GM12878 (cell line): ENCODE measurements around the gene CREBRF. TPM values are rescaled to one million over a fixed set of nuclear protein-coding genes. Genes with fewer than 3 reads are reported as not detected.
"Not testable (repeated sequence)": the region's sequence is repeated elsewhere in the genome, so short reads cannot be mapped to it uniquely, and the experiment has no call there.

ENCODE experiments used
- ATAC-seq: fragments of 200-7000 bp; cut with Tn5 transposase; 3 replicates; pipeline ENCODE4 v1.9.1; 2020; ENCODE audit warnings: mild to moderate bottlenecking, moderate library complexity
- BruUV-seq: library from RNA; stranded (reverse); fragments of 400-500 nt; replicated peaks from 2 replicates; lab custom pipeline; 2021; lab: Mats Ljungman, UMichigan
- CTCF ChIA-PET: fragments of 300-600 bp; sonication (Branson Sonifier 250); formaldehyde crosslinking; extraction: SDS; loops from one replicate; lab custom pipeline; 2021; ENCODE audit warnings: inconsistent platforms; lab: Yijun Ruan, JAX
- POLR2A ChIA-PET: fragments of 350-600 bp; formaldehyde crosslinking; extraction: SDS; loops from one replicate; lab custom pipeline; 2021; ENCODE audit warnings: inconsistent platforms; lab: Charles Lee
- RAD21 ChIA-PET: fragments of 300-600 bp; sonication (Branson Sonifier 250); formaldehyde crosslinking; loops from one replicate; lab custom pipeline; 2023; ENCODE audit warnings: antibody characterized with exemption; ENCODE audit not compliant: unreplicated experiment; lab: Charles Lee
- SMC1A ChIA-PET: fragments of 300-600 bp; sonication (Branson Sonifier 250); formaldehyde crosslinking; loops from one replicate; lab custom pipeline; 2023; ENCODE audit not compliant: unreplicated experiment, uncharacterized antibody; lab: Charles Lee
- DNase-seq: peaks from one replicate; pipeline ENCODE4 v3.0.0-alpha.2; 2011; ENCODE audit warnings: low read depth, low spot score
- FAIRE-seq: peaks from 3 replicates; lab custom pipeline; 2011; peaks lifted over from hg19 to GRCh38; lab: Jason Lieb, UNC
- H2AFZ ChIP-seq: 2 replicates; pipeline ENCODE4 v1.6.0; 2011; ENCODE audit warnings: low read depth, low read length, control low read depth; ENCODE audit not compliant: control insufficient read depth
- H3K27ac ChIP-seq: 2 replicates; pipeline ENCODE4 v1.5.1; 2011; ENCODE audit warnings: control low read depth; ENCODE audit not compliant: control insufficient read depth, insufficient read depth
- H3K27me3 ChIP-seq, 2 experiments: replicated peaks in 1 of 2; 2 replicates each; pipeline versions ENCODE4 v1.6.0 to v1.6.1; 2011; ENCODE audit warnings: low read length in 1 of 2; ENCODE audit not compliant: control insufficient read depth in 2 of 2, insufficient read depth in 2 of 2
- H3K36me3 ChIP-seq, 2 experiments: 2 replicates each; pipeline ENCODE4 v1.5.1; 2011; ENCODE audit warnings: low read length in 1 of 2; ENCODE audit not compliant: control insufficient read depth in 2 of 2, insufficient read depth in 2 of 2
- H3K4me1 ChIP-seq: 2 replicates; pipeline ENCODE4 v1.6.1; 2011; ENCODE audit warnings: mild to moderate bottlenecking, low read length, moderate library complexity, mixed read lengths; ENCODE audit not compliant: control insufficient read depth, insufficient read depth
- H3K4me2 ChIP-seq: 2 replicates; pipeline ENCODE4 v1.6.0; 2011; ENCODE audit warnings: control low read depth; ENCODE audit not compliant: control insufficient read depth, insufficient read depth
- H3K4me3 ChIP-seq: fragments of 200-600 bp; sonication (generic); 2 replicates; pipeline ENCODE4 v1.5.1; 2016
- H3K79me2 ChIP-seq: 2 replicates; pipeline ENCODE4 v1.6.0; 2011; ENCODE audit warnings: low read length; ENCODE audit not compliant: control insufficient read depth, insufficient read depth
- H3K9ac ChIP-seq: 2 replicates; pipeline ENCODE4 v1.8.0; 2011; ENCODE audit warnings: low read length, control low read depth, mixed read lengths; ENCODE audit not compliant: control insufficient read depth, insufficient read depth
- H3K9me3 ChIP-seq: replicated peaks from 3 replicates; pipeline ENCODE4 v1.5.1; 2011; ENCODE audit warnings: mild to moderate bottlenecking, low read length; ENCODE audit not compliant: control insufficient read depth, insufficient read depth
- H4K20me1 ChIP-seq: 2 replicates; pipeline ENCODE4 v1.6.0; 2011; ENCODE audit not compliant: control insufficient read depth, insufficient read depth
- BCL11A ChIP-seq: IDR thresholded peaks from 2 replicates; pipeline ENCODE4 v1.6.1; 2011; ENCODE audit warnings: low read depth, low read length
- CBX3 ChIP-seq: fragments of 200-600 bp; sonication (generic); IDR thresholded peaks from 2 replicates; pipeline ENCODE4 v1.6.1; 2016; ENCODE audit warnings: low read depth, borderline replicate concordance
- CHD1 ChIP-seq: IDR thresholded peaks from 2 replicates; pipeline ENCODE4 v1.6.1; 2012; ENCODE audit warnings: low read depth, low read length, improper control_type of control experiment
- HDAC6 ChIP-seq: fragments of 200-600 bp; sonication (generic); IDR thresholded peaks from one replicate; pipeline ENCODE4 v1.8.0; 2017; ENCODE audit warnings: antibody characterized with exemption; ENCODE audit not compliant: unreplicated experiment
- NR2C1 ChIP-seq: fragments of 450-650 bp; IDR thresholded peaks from 2 replicates; pipeline ENCODE4 v1.6.1; 2017; ENCODE audit warnings: antibody characterized with exemption, mild to moderate bottlenecking, moderate library complexity
- YBX1 ChIP-seq: fragments of 450-650 bp; IDR thresholded peaks from 2 replicates; pipeline ENCODE4 v1.6.1; 2016; ENCODE audit warnings: antibody characterized with exemption
- YY1 ChIP-seq: IDR thresholded peaks from 2 replicates; pipeline ENCODE4 v1.6.1; 2011; ENCODE audit warnings: low read depth, mild to moderate bottlenecking, low read length
- ZNF217 ChIP-seq: fragments of 450-650 bp; IDR thresholded peaks from 2 replicates; pipeline ENCODE4 v1.6.1; 2017; ENCODE audit warnings: antibody characterized with exemption, mild to moderate bottlenecking
- ZNF622 ChIP-seq: fragments of 450-650 bp; IDR thresholded peaks from 2 replicates; pipeline ENCODE4 v1.6.1; 2017; ENCODE audit warnings: mild to moderate bottlenecking, inconsistent platforms
- WGBS: methylation state at CpG from one replicate; pipeline ENCODE4 v1.1.6; 2016; ENCODE audit warnings: low lambda C conversion rate; ENCODE audit not compliant: insufficient replicate concordance, insufficient coverage; ENCODE audit errors: missing lambda C conversion rate; 5-methylcytosine and 5-hydroxymethylcytosine counted together
- in situ Hi-C: fragments of 300-500 bp; cut with MboI; formaldehyde crosslinking; loops from 9 replicates; pipeline ENCODE4 v1.14.3; 2018; ENCODE audit warnings: mixed read lengths
- intact Hi-C: fragments of 100-400 bp; cut with micrococcal nuclease; formaldehyde crosslinking; loops from one replicate; pipeline ENCODE4 v1.14.2; 2022; ENCODE audit not compliant: unreplicated experiment
- polyA plus RNA-seq, 11 experiments: library from polyadenylated mRNA; depleted of rRNA in 4 of 11; unstranded in 6 of 11; stranded (reverse) in 5 of 11; fragments of >200 nt; fragmentation: Nextera tagmentation in 4 of 11; fragmentation: Illumina TruSeq in 1 of 11; extraction: Ambion mirVana in 4 of 11; extraction: Trizol in 1 of 11; gene quantifications; 1 replicate in 1 of 11; 2 replicates in 10 of 11; pipeline versions ENCODE4 v1.2.1 to v1.2.3, GENCODE V29; 2011 to 2016; ENCODE audit warnings: inconsistent platforms in 2 of 11, missing spikeins in 2 of 11, low read depth in 1 of 11
- total RNA-seq, 4 experiments: library from RNA; depleted of rRNA in 3 of 4; stranded (reverse); fragments of >200 nt in 3 of 4; fragmentation: Illumina TruSeq in 1 of 4; extraction: Trizol in 1 of 4; gene quantifications; 2 replicates each; pipeline versions ENCODE4 v1.2.1 to v1.2.3, GENCODE V29; 2013 to 2021
- TF ChIP-seq, protein P1 (sequence below): fragments of 450-650 bp; formaldehyde crosslinking; IDR thresholded peaks from 2 replicates; pipeline ENCODE4 v1.4.0; 2020; ENCODE audit warnings: mild to moderate bottlenecking, moderate library complexity

The CREBRF gene
- total and polyA plus RNA-seq, 10 of the 15 experiments (the other 5 are each of a cell fraction or from before 2014, with no cell fraction given): 1.2 to 12.7 (median 3.9) TPM

GRCh38 chr5:173154619-173155018 is 98.5 kb downstream of the CREBRF start:
- BruUV-seq, intact Hi-C loops, DNase-seq, H3K9me3 ChIP-seq, SMC1A ChIA-PET, RAD21 ChIA-PET, H3K4me1 ChIP-seq, in situ Hi-C loops, H3K4me2 ChIP-seq, H3K9ac ChIP-seq, H2AFZ ChIP-seq, H4K20me1 ChIP-seq, FAIRE-seq, POLR2A ChIA-PET, H3K4me3 ChIP-seq, H3K27ac ChIP-seq, ATAC-seq, CTCF ChIA-PET, H3K27me3 ChIP-seq, H3K79me2 ChIP-seq: not testable (repeated sequence)
- 95% methylated on average over 5 of the region's 5 CpGs for whole genome bisulfite sequencing
- peaks cover 5 to 15% of the 10 kb centered on the region in 2 experiments for H3K36me3 ChIP-seq

DNA sequence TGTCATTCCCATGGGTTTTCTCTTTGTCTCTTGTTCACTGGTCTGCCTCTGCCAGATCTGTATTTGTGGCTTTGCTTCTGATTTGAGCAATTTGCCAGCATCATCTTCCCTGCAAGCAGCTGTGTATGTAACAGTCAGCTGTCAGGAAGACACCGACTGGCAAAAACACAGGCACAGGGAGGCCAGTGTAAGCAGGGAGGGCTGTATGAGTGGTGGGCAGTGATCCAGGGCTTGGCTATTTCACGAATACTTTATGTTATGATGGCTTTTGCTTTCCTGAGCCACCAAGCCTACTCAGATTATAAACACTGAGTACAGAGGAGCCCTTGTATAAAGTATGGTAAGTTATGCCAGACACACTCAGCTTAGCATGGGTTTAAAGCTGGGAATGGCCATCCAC is 99.8 kb downstream of the CREBRF start:
- Histone ChIP-seq H3K9me3 (no peaks in the 10 kb centered on the region), H3K36me3 (peaks cover 8 to 18% of the 10 kb centered on the region in 2 experiments), H3K9ac (no peak overlapping the region), H2AFZ (no peak overlapping the region), H3K4me3 (no peak overlapping the region), H3K27ac (no peak overlapping the region), H3K79me2 (no peaks in the 10 kb centered on the region), H3K4me2 (no peak overlapping the region), H4K20me1 (no peaks in the 10 kb centered on the region), H3K4me1 (no peaks in the 10 kb centered on the region), H3K27me3 (no peaks in the 10 kb centered on the region)
- TF ChIP-seq ZNF217 (no peak), ZNF622 (no peak), CBX3 (no peak), HDAC6 (no peak), YBX1 (no peak), BCL11A (no peak), YY1 (no peak), CHD1 (no peak), NR2C1 (no peak)
- TF ChIP-seq, protein P1, sequence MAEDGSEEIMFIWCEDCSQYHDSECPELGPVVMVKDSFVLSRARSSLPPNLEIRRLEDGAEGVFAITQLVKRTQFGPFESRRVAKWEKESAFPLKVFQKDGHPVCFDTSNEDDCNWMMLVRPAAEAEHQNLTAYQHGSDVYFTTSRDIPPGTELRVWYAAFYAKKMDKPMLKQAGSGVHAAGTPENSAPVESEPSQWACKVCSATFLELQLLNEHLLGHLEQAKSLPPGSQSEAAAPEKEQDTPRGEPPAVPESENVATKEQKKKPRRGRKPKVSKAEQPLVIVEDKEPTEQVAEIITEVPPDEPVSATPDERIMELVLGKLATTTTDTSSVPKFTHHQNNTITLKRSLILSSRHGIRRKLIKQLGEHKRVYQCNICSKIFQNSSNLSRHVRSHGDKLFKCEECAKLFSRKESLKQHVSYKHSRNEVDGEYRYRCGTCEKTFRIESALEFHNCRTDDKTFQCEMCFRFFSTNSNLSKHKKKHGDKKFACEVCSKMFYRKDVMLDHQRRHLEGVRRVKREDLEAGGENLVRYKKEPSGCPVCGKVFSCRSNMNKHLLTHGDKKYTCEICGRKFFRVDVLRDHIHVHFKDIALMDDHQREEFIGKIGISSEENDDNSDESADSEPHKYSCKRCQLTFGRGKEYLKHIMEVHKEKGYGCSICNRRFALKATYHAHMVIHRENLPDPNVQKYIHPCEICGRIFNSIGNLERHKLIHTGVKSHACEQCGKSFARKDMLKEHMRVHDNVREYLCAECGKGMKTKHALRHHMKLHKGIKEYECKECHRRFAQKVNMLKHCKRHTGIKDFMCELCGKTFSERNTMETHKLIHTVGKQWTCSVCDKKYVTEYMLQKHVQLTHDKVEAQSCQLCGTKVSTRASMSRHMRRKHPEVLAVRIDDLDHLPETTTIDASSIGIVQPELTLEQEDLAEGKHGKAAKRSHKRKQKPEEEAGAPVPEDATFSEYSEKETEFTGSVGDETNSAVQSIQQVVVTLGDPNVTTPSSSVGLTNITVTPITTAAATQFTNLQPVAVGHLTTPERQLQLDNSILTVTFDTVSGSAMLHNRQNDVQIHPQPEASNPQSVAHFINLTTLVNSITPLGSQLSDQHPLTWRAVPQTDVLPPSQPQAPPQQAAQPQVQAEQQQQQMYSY: no peak
- no peak for FAIRE-seq
- in situ Hi-C loops: no loop called here
- SMC1A ChIA-PET: no interaction called here
- no TSS peak for BruUV-seq
- RAD21 ChIA-PET: no interaction called here
- WGBS: 75% methylated on average over 2 of the region's 2 CpGs
- CTCF ChIA-PET: no interaction called here
- ATAC-seq: no peak
- DNase-seq: no peak
- POLR2A ChIA-PET: no interaction called here
- intact Hi-C loops: no loop called here
